Measurements from ENCODE around the gene ZNF18. TPM values are rescaled to one million over a fixed set of nuclear protein-coding genes. Genes with fewer than 3 reads are reported as not detected.

ZNF18 gene
- total RNA-seq, 2 experiments from 2014 or later = 9.1 TPM

DNA sequence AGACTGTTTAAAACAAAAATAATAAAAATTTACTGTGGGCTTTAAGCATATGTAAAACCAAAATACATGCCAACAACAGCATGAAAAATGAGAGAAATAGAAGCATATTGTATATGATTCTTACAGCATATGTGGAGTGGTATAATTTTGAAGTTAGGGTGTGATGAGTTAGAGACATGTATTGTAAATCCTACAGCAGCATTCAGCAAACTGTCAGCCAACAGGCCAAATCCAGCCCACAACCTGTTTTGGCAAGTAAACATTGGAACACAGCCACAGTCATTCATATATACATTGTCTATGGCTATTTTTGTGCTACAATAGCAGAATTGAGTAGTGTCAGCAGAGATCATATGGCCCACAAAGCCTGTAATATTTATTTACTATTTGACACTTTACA is 42.3 kb downstream of the ZNF18 start:
- TF ChIP-seq, protein P1, sequence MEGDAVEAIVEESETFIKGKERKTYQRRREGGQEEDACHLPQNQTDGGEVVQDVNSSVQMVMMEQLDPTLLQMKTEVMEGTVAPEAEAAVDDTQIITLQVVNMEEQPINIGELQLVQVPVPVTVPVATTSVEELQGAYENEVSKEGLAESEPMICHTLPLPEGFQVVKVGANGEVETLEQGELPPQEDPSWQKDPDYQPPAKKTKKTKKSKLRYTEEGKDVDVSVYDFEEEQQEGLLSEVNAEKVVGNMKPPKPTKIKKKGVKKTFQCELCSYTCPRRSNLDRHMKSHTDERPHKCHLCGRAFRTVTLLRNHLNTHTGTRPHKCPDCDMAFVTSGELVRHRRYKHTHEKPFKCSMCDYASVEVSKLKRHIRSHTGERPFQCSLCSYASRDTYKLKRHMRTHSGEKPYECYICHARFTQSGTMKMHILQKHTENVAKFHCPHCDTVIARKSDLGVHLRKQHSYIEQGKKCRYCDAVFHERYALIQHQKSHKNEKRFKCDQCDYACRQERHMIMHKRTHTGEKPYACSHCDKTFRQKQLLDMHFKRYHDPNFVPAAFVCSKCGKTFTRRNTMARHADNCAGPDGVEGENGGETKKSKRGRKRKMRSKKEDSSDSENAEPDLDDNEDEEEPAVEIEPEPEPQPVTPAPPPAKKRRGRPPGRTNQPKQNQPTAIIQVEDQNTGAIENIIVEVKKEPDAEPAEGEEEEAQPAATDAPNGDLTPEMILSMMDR (conservative IDR thresholded peaks at IDR 0.05; ENCODE audit: low read length) = no peak
- no peak for TF ChIP-seq EZH2phosphoT487 (IDR thresholded peaks at IDR 0.05; ENCODE audit: borderline replicate concordance, low read depth, low read length)
- ChIA-PET CTCF (ENCODE audit: unreplicated experiment) (no interaction called here), POLR2A (interaction anchor here (0.7 kb wide), 1 partner anchor 77 kb away, joined by 7 read pairs; no protein-coding TSS in a partner anchor)
- DNase-seq (ENCODE audit: low spot score) = no peak
- intact Hi-C loops (cut with micrococcal nuclease; ENCODE audit: unreplicated experiment) = no loop called here
- Histone ChIP-seq H2AFZ (ENCODE audit: low read length) (no peak overlapping the region), H3K4me2 (ENCODE audit: low read length) (no peak overlapping the region), H3K4me1 (ENCODE audit: insufficient read depth, low read length, poor library complexity, severe bottlenecking) (no peaks in the 10 kb centered on the region), H3K9me3 (ENCODE audit: low read length) (no peaks in the 10 kb centered on the region), H3K4me3 (ENCODE audit: low read depth, low read length, poor library complexity, severe bottlenecking) (no peak overlapping the region), H4K20me1 (ENCODE audit: insufficient read depth, low read length) (no peaks in the 10 kb centered on the region), H3K36me3 (ENCODE audit: insufficient read depth, low read length) (no peaks in the 10 kb centered on the region), H3K27ac (ENCODE audit: low read depth, low read length, poor library complexity, severe bottlenecking) (no peak overlapping the region), H3K79me2 (ENCODE audit: insufficient read depth, low read depth, low read length) (no peaks in the 10 kb centered on the region), H3K9me2 (ENCODE audit: insufficient read depth, low read length) (no peaks in the 10 kb centered on the region)
- no TSS peak for BruUV-seq (replicated peaks)

DNA sequence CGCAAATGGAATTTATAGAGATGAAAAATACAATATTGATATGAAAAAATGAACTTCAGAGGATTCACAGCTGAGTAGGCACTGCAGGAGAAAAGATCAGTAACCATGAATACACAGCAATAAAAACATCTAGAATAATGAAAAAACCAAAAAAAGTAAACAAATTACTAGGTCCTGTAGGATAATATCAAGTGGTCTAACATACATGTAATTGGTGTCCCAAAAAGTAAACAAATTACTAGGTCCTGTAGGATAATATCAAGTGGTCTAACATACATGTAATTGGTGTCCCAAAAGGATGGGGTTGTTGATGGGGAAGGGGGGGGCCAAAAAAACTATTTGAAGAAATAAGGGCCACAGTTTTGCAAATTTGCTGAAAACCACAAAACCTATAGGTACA is 43.4 kb downstream of the ZNF18 start:
- H3K79me2 ChIP-seq (ENCODE audit: insufficient read depth, low read depth, low read length) = no peaks in the 10 kb centered on the region
- no TSS peak for BruUV-seq (replicated peaks)
- no peak for TF ChIP-seq EZH2phosphoT487 (IDR thresholded peaks at IDR 0.05; ENCODE audit: borderline replicate concordance, low read depth, low read length)
- TF ChIP-seq, protein P1 (conservative IDR thresholded peaks at IDR 0.05; ENCODE audit: low read length) = no peak
- no peak for DNase-seq (ENCODE audit: low spot score)
- ChIA-PET POLR2A (interaction anchor here (1.0 kb wide), 1 partner anchor 17 kb away, joined by 5 read pairs; no protein-coding TSS in a partner anchor), CTCF (ENCODE audit: unreplicated experiment) (no interaction called here)
- H4K20me1 ChIP-seq (ENCODE audit: insufficient read depth, low read length) = no peaks in the 10 kb centered on the region
- H3K4me3 ChIP-seq (ENCODE audit: low read depth, low read length, poor library complexity, severe bottlenecking) = no peak overlapping the region
- H3K4me2 ChIP-seq (ENCODE audit: low read length) = no peak overlapping the region
- H3K9me2 ChIP-seq (ENCODE audit: insufficient read depth, low read length) = no peaks in the 10 kb centered on the region
- H3K36me3 ChIP-seq (ENCODE audit: insufficient read depth, low read length) = no peaks in the 10 kb centered on the region
- no peaks in the 10 kb centered on the region for H3K9me3 ChIP-seq (ENCODE audit: low read length)
- no peak overlapping the region for H2AFZ ChIP-seq (ENCODE audit: low read length)
- intact Hi-C loops (cut with micrococcal nuclease; ENCODE audit: unreplicated experiment) = no loop called here
- no peak overlapping the region for H3K27ac ChIP-seq (ENCODE audit: low read depth, low read length, poor library complexity, severe bottlenecking)
- H3K4me1 ChIP-seq (ENCODE audit: insufficient read depth, low read length, poor library complexity, severe bottlenecking) = no peaks in the 10 kb centered on the region

DNA sequence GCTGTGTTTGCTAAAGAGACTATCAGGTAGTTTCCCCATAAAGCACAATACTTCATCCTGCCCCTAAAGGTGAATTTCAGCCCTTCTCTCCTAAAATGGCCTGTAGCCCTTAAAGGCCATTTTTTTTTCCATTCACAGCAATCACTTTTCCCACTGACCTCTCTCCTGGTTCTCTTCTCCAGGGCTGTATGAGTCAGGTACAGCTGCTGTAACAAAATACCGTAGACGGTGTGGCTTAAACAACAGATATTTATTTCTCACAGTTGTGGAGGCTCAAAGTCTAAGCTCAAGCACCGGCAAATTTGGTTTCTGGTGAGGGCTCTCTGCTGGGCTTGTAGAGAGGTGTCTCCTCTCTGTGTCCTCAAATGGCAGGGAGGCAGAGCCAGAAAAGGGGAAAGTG is 44.7 kb downstream of the ZNF18 start:
- H3K4me1 ChIP-seq (ENCODE audit: insufficient read depth, low read length, poor library complexity, severe bottlenecking) = no peaks in the 10 kb centered on the region
- no peak overlapping the region for H3K4me2 ChIP-seq (ENCODE audit: low read length)
- H3K36me3 ChIP-seq (ENCODE audit: insufficient read depth, low read length) = no peaks in the 10 kb centered on the region
- intact Hi-C loops (cut with micrococcal nuclease; ENCODE audit: unreplicated experiment) = no loop called here
- TF ChIP-seq EZH2phosphoT487 (IDR thresholded peaks at IDR 0.05; ENCODE audit: borderline replicate concordance, low read depth, low read length) = no peak
- TF ChIP-seq, protein P1 (conservative IDR thresholded peaks at IDR 0.05; ENCODE audit: low read length) = no peak
- H4K20me1 ChIP-seq (ENCODE audit: insufficient read depth, low read length) = no peaks in the 10 kb centered on the region
- no TSS peak for BruUV-seq (replicated peaks)
- no peaks in the 10 kb centered on the region for H3K9me3 ChIP-seq (ENCODE audit: low read length)
- H3K9me2 ChIP-seq (ENCODE audit: insufficient read depth, low read length) = no peaks in the 10 kb centered on the region
- no peak overlapping the region for H3K27ac ChIP-seq (ENCODE audit: low read depth, low read length, poor library complexity, severe bottlenecking)
- DNase-seq (ENCODE audit: low spot score) = no peak
- H2AFZ ChIP-seq (ENCODE audit: low read length) = no peak overlapping the region
- H3K4me3 ChIP-seq (ENCODE audit: low read depth, low read length, poor library complexity, severe bottlenecking) = no peak overlapping the region
- POLR2A ChIA-PET = interaction anchor here (1.3 kb wide), 1 partner anchor 9 kb away, joined by 5 read pairs; no protein-coding TSS in a partner anchor
- H3K79me2 ChIP-seq (ENCODE audit: insufficient read depth, low read depth, low read length) = no peaks in the 10 kb centered on the region
- CTCF ChIA-PET (ENCODE audit: unreplicated experiment) = no interaction called here
